ENCODE data around the gene VGLL2.
"Not testable (repeated sequence)": the region's sequence is repeated elsewhere in the genome, so short reads cannot be mapped to it uniquely, and the experiment has no call there.

The VGLL2 gene

DNA sequence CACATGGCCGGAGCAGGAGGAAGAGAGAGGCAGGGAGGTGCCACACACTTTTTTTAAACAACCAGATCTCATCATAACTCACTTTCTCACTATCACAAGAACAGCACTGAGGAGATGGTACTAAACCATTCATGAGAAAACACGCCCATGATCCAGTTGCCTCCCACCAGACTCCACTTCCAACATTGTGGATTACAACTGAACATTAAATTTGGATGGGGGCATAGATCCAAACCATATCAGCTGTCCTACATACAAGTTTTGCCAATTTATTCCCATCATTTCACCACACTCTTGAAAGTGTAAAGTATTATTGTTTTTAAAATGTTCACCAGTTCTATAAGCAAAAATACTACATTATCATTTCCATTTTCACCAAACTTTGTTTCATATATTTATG, 33.9 kb upstream of the VGLL2 start:
- ChIA-PET CTCF (no interaction called here), POLR2A (no interaction called here)
- no CpG with 5 or more reads among the region's 2 CpGs for WGBS (ENCODE audit: insufficient coverage)
- no peaks in the 10 kb centered on the region for H3K36me3 ChIP-seq (ENCODE audit: control insufficient read depth in 4 of 4, insufficient read depth in 4 of 4, low read length in 3 of 4)
- no peak for DNase-seq
- no peaks in the 10 kb centered on the region for H3K9me3 ChIP-seq (ENCODE audit: control extremely low read depth in 1 of 5, control insufficient read depth in 4 of 5, insufficient read depth in 2 of 5, low read depth in 1 of 5, low read length in 4 of 5)
- peaks cover 0 to 4% (median 0%) of the 10 kb centered on the region in 5 experiments for H3K27me3 ChIP-seq (replicated peaks in 2 of 5; ENCODE audit: control insufficient read depth in 4 of 5, insufficient read depth in 5 of 5, low read length in 4 of 5)
- no peaks in the 10 kb centered on the region for H3K4me1 ChIP-seq (ENCODE audit: control extremely low read depth in 1 of 4, control insufficient read depth in 4 of 4, insufficient read depth in 4 of 4, low read length in 3 of 4)
- H3K4me3 ChIP-seq (ENCODE audit: control insufficient read depth in 1 of 7, extremely low read depth in 1 of 7, insufficient read depth in 4 of 7, low read depth in 2 of 7, low read length in 6 of 7) = no peak overlapping the region
- H3K27ac ChIP-seq (ENCODE audit: insufficient read depth in 1 of 2, low read depth in 1 of 2, low read length in 2 of 2, poor library complexity in 1 of 2, severe bottlenecking in 2 of 2) = no peak overlapping the region

DNA sequence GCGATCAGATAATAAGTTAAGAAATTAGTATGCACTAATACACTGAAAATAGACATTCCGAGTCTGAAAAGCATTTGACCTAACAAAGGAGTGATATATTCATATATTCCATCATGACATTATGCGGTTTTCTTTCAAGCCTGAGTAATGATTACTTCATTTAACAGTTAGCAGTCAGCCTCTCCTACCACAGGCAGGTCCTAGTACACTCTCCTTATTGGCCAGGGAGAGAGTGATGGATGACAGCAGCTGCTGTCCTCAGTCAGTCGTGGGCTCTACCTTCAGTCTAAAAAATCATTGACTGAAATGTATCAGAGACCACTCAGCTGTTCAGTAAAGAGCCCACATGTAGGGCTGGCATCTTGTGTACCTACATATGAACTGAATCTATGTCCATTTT, 33.2 kb upstream of the VGLL2 start:
- Histone ChIP-seq H3K4me3 (ENCODE audit: control insufficient read depth in 1 of 7, extremely low read depth in 1 of 7, insufficient read depth in 4 of 7, low read depth in 2 of 7, low read length in 6 of 7) (no peak overlapping the region), H3K9me3 (ENCODE audit: control extremely low read depth in 1 of 5, control insufficient read depth in 4 of 5, insufficient read depth in 2 of 5, low read depth in 1 of 5, low read length in 4 of 5) (no peaks in the 10 kb centered on the region), H3K4me1 (ENCODE audit: control extremely low read depth in 1 of 4, control insufficient read depth in 4 of 4, insufficient read depth in 4 of 4, low read length in 3 of 4) (no peaks in the 10 kb centered on the region), H3K27me3 (replicated peaks in 2 of 5; ENCODE audit: control insufficient read depth in 4 of 5, insufficient read depth in 5 of 5, low read length in 4 of 5) (peaks cover 0 to 4% (median 0%) of the 10 kb centered on the region in 5 experiments), H3K36me3 (ENCODE audit: control insufficient read depth in 4 of 4, insufficient read depth in 4 of 4, low read length in 3 of 4) (no peaks in the 10 kb centered on the region), H3K27ac (ENCODE audit: insufficient read depth in 1 of 2, low read depth in 1 of 2, low read length in 2 of 2, poor library complexity in 1 of 2, severe bottlenecking in 2 of 2) (no peak overlapping the region)
- ChIA-PET POLR2A (no interaction called here), CTCF (no interaction called here)
- no peak for DNase-seq
- 83% methylated on average over 1 of the region's 4 CpGs for WGBS (ENCODE audit: insufficient coverage)

DNA sequence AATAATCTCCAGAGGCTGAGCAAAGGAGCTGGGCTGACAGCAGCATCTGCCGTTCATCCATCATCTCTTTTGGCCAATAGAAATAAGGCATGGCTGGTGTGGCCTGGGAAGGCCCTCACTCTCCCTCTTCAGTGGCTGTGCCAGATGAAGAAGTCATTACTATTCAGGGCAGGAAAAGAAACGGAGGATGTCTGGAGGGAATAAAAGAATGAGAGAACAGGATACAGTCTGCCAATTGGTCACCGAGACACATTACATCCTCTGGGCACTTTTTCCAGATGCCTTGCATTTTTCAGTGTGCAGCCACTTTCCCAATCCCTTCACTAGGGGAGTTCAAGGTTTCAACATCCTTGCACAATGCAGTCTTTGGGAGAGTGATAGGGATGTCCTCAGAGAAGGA, 32.2 kb upstream of the VGLL2 start:
- ChIA-PET CTCF (no interaction called here), POLR2A (no interaction called here)
- Histone ChIP-seq H3K9me3 (ENCODE audit: control extremely low read depth in 1 of 5, control insufficient read depth in 4 of 5, insufficient read depth in 2 of 5, low read depth in 1 of 5, low read length in 4 of 5) (no peaks in the 10 kb centered on the region), H3K4me3 (ENCODE audit: control insufficient read depth in 1 of 7, extremely low read depth in 1 of 7, insufficient read depth in 4 of 7, low read depth in 2 of 7, low read length in 6 of 7) (no peak overlapping the region), H3K4me1 (ENCODE audit: control extremely low read depth in 1 of 4, control insufficient read depth in 4 of 4, insufficient read depth in 4 of 4, low read length in 3 of 4) (no peaks in the 10 kb centered on the region), H3K36me3 (ENCODE audit: control insufficient read depth in 4 of 4, insufficient read depth in 4 of 4, low read length in 3 of 4) (no peaks in the 10 kb centered on the region), H3K27me3 (replicated peaks in 2 of 5; ENCODE audit: control insufficient read depth in 4 of 5, insufficient read depth in 5 of 5, low read length in 4 of 5) (peaks cover 0 to 4% (median 0%) of the 10 kb centered on the region in 5 experiments), H3K27ac (ENCODE audit: insufficient read depth in 1 of 2, low read depth in 1 of 2, low read length in 2 of 2, poor library complexity in 1 of 2, severe bottlenecking in 2 of 2) (no peak overlapping the region)
- WGBS (ENCODE audit: insufficient coverage) = 50% methylated on average over 2 of the region's 3 CpGs
- DNase-seq = no peak

DNA sequence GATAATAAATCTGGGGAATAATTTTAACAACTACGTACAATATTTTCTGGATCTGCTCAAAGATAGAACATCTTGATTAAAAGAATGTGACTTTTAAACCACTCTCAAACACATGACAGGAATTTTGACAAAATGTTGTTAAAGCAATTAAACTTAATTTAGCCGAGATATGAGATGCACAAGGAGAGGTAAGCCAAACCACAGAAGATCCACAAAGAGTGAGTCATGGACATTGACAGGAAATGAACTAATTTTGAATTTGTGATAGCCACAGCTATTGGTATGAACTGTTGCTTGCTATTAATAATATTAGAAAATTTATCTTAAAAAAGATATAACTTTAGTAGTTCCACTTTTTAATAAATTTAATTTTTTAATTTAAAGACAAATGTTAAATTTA, 27.8 kb upstream of the VGLL2 start:
- H3K4me3 ChIP-seq (ENCODE audit: control insufficient read depth in 1 of 7, extremely low read depth in 1 of 7, insufficient read depth in 4 of 7, low read depth in 2 of 7, low read length in 6 of 7) = no peak overlapping the region
- POLR2A ChIA-PET = no interaction called here
- H3K36me3 ChIP-seq (ENCODE audit: control insufficient read depth in 4 of 4, insufficient read depth in 4 of 4, low read length in 3 of 4) = no peaks in the 10 kb centered on the region
- no peak overlapping the region for H3K27ac ChIP-seq (ENCODE audit: insufficient read depth in 1 of 2, low read depth in 1 of 2, low read length in 2 of 2, poor library complexity in 1 of 2, severe bottlenecking in 2 of 2)
- no peaks in the 10 kb centered on the region for H3K4me1 ChIP-seq (ENCODE audit: control extremely low read depth in 1 of 4, control insufficient read depth in 4 of 4, insufficient read depth in 4 of 4, low read length in 3 of 4)
- no peaks in the 10 kb centered on the region for H3K9me3 ChIP-seq (ENCODE audit: control extremely low read depth in 1 of 5, control insufficient read depth in 4 of 5, insufficient read depth in 2 of 5, low read depth in 1 of 5, low read length in 4 of 5)
- no peak for DNase-seq
- H3K27me3 ChIP-seq (replicated peaks in 2 of 5; ENCODE audit: control insufficient read depth in 4 of 5, insufficient read depth in 5 of 5, low read length in 4 of 5) = peaks cover 0 to 2% (median 0%) of the 10 kb centered on the region in 5 experiments
- CTCF ChIA-PET = no interaction called here
- 80% methylated on average over 1 of the region's 2 CpGs for WGBS (ENCODE audit: insufficient coverage)

DNA sequence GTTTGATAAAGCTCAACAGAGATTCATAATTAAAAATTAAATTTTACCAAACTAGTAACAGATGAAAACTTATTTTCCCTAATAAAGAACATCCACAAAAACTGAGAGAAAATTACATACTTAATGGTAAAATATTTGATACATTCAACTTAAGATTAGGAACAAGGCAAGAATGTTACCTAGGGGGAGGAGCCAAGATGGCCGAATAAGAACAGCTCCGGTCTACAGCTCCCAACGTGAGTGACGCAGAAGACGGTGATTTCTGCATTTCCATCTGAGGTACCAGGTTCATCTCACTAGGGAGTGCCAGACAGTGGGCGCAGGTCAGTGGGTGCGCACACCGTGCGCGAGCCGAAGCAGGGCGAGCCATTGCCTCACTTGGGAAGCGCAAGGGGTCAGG, 20.8 kb upstream of the VGLL2 start:
- POLR2A ChIA-PET; H3K4me3 ChIP-seq (ENCODE audit: control insufficient read depth in 1 of 7, extremely low read depth in 1 of 7, insufficient read depth in 4 of 7, low read depth in 2 of 7, low read length in 6 of 7); H3K27ac ChIP-seq (ENCODE audit: insufficient read depth in 1 of 2, low read depth in 1 of 2, low read length in 2 of 2, poor library complexity in 1 of 2, severe bottlenecking in 2 of 2); DNase-seq; H3K9me3 ChIP-seq (ENCODE audit: control extremely low read depth in 1 of 5, control insufficient read depth in 4 of 5, insufficient read depth in 2 of 5, low read depth in 1 of 5, low read length in 4 of 5); H3K27me3 ChIP-seq (replicated peaks in 2 of 5; ENCODE audit: control insufficient read depth in 4 of 5, insufficient read depth in 5 of 5, low read length in 4 of 5); H3K36me3 ChIP-seq (ENCODE audit: control insufficient read depth in 4 of 4, insufficient read depth in 4 of 4, low read length in 3 of 4); H3K4me1 ChIP-seq (ENCODE audit: control extremely low read depth in 1 of 4, control insufficient read depth in 4 of 4, insufficient read depth in 4 of 4, low read length in 3 of 4); CTCF ChIA-PET: not testable (repeated sequence)
- WGBS (ENCODE audit: insufficient coverage) = no CpG with 5 or more reads among the region's 13 CpGs

DNA sequence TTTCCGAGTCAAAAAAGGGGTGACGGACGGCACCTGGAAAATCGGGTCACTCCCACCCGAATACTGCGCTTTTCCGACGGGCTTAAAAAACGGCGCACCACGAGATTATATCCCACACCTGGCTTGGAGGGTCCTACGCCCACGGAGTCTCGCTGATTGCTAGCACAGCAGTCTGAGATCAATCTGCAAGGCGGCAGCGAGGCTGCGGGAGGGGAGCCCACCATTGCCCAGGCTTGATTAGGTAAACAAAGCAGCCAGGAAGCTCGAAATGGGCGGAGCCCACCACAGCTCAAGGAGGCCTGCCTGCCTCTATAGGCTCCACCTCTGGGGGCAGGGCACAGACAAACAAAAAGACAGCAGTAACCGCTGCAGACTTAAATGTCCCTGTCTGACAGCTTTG, 20.4 kb upstream of the VGLL2 start:
- H3K36me3 ChIP-seq (ENCODE audit: control insufficient read depth in 4 of 4, insufficient read depth in 4 of 4, low read length in 3 of 4); POLR2A ChIA-PET; H3K4me1 ChIP-seq (ENCODE audit: control extremely low read depth in 1 of 4, control insufficient read depth in 4 of 4, insufficient read depth in 4 of 4, low read length in 3 of 4); H3K27ac ChIP-seq (ENCODE audit: insufficient read depth in 1 of 2, low read depth in 1 of 2, low read length in 2 of 2, poor library complexity in 1 of 2, severe bottlenecking in 2 of 2); H3K4me3 ChIP-seq (ENCODE audit: control insufficient read depth in 1 of 7, extremely low read depth in 1 of 7, insufficient read depth in 4 of 7, low read depth in 2 of 7, low read length in 6 of 7); CTCF ChIA-PET; H3K27me3 ChIP-seq (replicated peaks in 2 of 5; ENCODE audit: control insufficient read depth in 4 of 5, insufficient read depth in 5 of 5, low read length in 4 of 5); H3K9me3 ChIP-seq (ENCODE audit: control extremely low read depth in 1 of 5, control insufficient read depth in 4 of 5, insufficient read depth in 2 of 5, low read depth in 1 of 5, low read length in 4 of 5); DNase-seq: not testable (repeated sequence)
- WGBS (ENCODE audit: insufficient coverage) = 89% methylated on average over 3 of the region's 20 CpGs

DNA sequence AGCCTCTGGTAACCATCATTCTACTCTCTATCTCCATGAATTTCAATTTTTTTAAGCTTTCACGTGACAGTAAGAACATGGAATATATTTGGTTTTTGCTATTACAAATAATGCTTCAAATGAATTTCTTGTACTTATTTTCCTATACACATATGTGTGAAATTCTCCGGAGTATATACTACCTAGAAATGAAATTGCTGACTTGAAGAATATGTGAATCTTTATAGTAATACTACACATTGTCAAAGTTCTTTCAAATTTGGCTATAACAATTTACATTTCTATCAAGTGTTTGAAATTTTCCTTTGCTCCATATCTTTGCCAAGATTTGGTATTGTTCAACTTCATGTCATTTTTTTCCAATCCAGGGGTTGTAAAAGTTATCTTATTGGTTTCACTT, 11.6 kb upstream of the VGLL2 start:
- CTCF ChIA-PET = no interaction called here
- no CpG with 5 or more reads among the region's 2 CpGs for WGBS (ENCODE audit: insufficient coverage)

More for the DNA sequence above, 11.6 kb upstream of the VGLL2 start:
- Histone ChIP-seq H3K9me3 (ENCODE audit: control extremely low read depth in 1 of 5, control insufficient read depth in 4 of 5, insufficient read depth in 2 of 5, low read depth in 1 of 5, low read length in 4 of 5) (peaks cover 0 to 3% (median 0%) of the 10 kb centered on the region in 5 experiments), H3K4me3 (ENCODE audit: control insufficient read depth in 1 of 7, extremely low read depth in 1 of 7, insufficient read depth in 4 of 7, low read depth in 2 of 7, low read length in 6 of 7) (no peak overlapping the region), H3K4me1 (ENCODE audit: control extremely low read depth in 1 of 4, control insufficient read depth in 4 of 4, insufficient read depth in 4 of 4, low read length in 3 of 4) (no peaks in the 10 kb centered on the region), H3K27ac (ENCODE audit: insufficient read depth in 1 of 2, low read depth in 1 of 2, low read length in 2 of 2, poor library complexity in 1 of 2, severe bottlenecking in 2 of 2) (no peak overlapping the region), H3K27me3 (replicated peaks in 2 of 5; ENCODE audit: control insufficient read depth in 4 of 5, insufficient read depth in 5 of 5, low read length in 4 of 5) (peaks cover 0 to 14% (median 2%) of the 10 kb centered on the region in 5 experiments), H3K36me3 (ENCODE audit: control insufficient read depth in 4 of 4, insufficient read depth in 4 of 4, low read length in 3 of 4) (no peaks in the 10 kb centered on the region)
- POLR2A ChIA-PET = no interaction called here
- DNase-seq = no peak

All from common myeloid progenitor, CD34-positive (primary cell).